Activated naive CD4-positive, alpha-beta T cell treated with anti-CD3 and anti-CD28 coated beads, Interleukin-2, amount 50 U/mL, for 16 hours (primary cell): Measurements from ENCODE around the gene ULK3.

Experiments used
- DNase-seq: peaks from one replicate; pipeline ENCODE4 v3.0.0-alpha.2; 2020

Gene ULK3

GRCh38 chr15:74821091-74821789 lies 21.7 kb downstream of the ULK3 start:
- no peak for DNase-seq

GRCh38 chr15:74820056-74820455 lies 22.9 kb downstream of the ULK3 start:
- DNase-seq: no peak

DNA sequence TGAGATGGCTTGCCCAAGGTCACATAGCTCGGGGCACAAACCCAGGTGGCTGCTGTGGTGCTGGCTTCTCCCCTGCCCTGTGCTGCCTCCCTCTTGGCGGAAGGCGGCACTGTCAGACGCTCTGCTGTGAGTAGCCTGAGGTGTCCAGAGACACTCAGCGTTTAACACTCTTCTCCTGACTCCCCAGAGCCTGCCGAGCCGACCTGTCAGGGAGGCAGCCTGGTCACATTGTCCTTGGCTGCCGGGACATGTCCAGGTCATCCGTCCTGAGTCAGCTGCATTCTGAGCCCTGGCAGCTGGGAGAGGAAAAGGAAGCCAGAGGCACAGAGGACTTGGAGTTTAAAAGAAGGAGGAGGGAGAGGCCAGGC lies 25.6 kb downstream of the ULK3 start:
- DNase-seq: no peak

- no peak for DNase-seq
Observed at GRCh38 chr15:74816624-74817369, 26.2 kb downstream of the ULK3 start.

DNA sequence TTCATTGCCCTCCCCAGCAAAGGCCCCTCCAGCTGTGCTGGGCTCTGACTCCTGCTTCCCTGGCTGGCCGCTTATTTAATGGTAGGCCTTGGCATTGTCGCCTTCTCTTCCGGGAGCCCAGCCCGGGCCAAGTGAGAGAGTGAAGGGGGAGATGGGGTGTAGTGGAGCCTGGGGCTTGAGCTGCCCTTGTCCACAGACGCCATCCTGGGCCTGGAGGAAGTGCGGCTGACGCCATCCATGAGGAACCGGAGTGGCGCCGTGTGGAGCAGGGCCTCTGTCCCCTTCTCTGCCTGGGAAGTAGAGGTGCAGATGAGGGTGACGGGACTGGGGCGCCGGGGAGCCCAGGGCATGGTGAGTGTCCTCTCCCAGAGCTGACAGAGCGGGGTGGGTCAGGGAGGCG lies 27.0 kb downstream of the ULK3 start:
- no peak for DNase-seq

DNA sequence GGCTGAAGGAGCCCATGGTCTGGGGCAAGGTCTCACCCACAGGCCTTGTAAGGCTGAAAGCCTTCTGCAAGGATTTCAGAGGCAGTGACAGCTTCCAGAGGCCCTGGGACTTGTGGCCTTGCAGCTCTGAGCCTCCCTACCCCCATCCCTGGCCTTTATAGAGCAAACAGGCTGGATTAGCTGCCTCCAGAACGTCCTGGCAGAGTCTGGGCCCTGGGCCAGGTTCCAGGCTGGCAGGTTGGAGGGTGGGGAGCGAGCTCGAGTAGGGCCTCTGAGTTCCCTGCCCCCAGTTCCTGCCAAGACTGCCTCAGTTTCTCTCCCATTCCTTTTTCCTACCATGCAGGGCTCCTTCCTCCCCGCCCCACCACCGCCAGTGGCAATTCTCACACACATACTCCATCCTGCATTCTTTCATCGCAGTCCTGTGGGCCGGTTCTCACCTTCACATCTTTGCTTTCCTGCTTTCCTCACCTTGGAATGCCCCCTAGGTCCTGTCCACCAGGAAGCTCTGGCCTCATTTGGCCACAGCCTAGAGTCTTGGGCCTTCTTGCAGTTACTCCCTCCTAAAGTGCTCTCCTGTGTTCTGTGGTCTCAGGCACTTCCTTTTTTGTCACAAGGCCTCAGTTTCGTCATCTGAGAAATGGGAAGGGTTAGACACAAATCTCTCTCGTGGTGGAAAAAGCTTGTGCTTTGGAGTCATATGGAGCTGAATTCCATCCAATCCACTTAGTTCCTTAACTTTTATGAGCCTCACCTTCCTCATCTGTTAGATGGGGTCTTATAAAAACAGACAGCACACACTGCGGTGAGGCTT lies 27.6 kb downstream of the ULK3 start:
- DNase-seq: no peak

DNA sequence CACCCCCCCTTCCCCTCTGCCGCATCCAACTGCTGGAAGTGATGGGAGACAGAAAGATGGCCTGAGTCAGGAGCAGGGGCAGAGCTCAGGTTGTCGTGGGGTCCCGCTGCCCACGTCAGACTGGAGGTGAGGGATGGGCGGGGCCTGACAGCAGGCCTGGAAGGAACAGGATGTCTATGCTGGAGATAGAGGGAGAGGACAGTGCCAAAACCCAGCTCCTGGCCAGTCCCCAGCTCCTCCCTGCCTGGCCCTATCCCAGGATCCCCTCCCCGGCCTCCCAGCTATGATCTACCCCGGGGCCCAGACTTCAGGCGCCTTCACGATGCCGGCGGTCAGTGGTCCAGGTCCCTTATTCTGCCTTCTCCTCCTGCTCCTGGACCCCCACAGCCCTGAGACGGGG lies 30.4 kb downstream of the ULK3 start, which contains the start of gene LMAN1L:
Gene LMAN1L, plus strand, starts transcription at position 303 of the 400 bp plus-strand sequence. Its CDS starts 20 bp downstream, at position 323.
- no peak for DNase-seq

DNA sequence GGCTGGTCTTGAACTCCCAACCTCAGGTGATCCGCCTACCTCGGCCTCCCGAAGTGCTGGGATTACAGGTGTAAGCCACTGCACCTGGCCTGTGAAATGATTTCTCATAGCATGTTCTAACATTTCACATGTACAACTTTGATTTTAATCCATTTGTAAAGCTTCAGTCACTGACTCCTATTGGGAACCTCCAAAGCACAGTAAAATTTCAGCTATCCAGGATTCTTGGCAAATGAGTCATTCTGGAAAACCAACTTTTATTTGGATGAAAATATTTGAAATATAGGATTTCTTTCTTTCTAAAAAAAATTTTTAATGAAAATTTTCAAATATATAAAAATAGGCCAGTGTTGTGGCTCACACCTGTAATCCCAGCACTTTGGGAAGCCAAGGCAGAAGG lies 33.0 kb downstream of the ULK3 start:
- DNase-seq: no peak

DNA sequence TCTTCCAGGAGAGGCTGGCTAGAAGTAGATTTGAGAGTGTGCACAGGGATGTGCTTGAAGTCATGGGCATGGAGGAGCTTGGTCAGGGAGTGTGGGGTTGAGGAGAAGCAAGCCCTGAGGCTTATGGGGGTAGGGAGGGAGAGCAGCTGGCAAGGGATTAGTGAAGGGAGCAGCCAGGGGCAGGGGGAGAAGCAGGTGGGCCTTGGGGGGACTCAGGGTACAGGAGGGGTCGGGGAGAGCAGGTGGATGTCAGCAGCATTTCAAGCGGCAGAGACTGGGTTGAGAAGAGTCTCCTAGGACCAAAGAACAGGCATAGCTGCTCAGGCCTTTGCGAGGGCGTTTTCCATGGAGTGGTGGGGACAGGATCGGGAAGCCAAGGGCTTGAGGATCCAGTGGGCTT lies 33.7 kb downstream of the ULK3 start:
- DNase-seq: no peak

DNA sequence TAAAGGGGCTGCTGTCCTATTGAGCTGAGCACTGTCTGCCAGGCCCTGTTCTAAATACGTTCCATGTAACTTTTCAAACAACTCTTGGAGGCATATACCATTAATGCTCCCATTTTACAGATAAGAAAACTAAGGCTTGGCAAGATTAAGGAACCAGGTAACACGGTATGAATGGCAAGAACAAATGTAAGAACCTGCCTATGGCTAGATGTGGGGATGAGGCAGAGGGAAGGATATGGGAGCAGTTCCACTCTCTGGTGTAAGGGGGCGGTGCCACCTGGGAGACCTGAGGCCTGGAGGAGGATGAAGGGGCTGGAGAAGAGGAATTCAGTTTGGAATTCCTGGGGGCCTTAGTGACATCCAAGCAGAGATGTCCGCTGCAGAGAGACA lies 34.1 kb downstream of the ULK3 start:
- no peak for DNase-seq

GRCh38 chr15:74808078-74808839 lies 34.7 kb downstream of the ULK3 start:
- no peak for DNase-seq

GRCh38 chr15:74807282-74807681 lies 35.7 kb downstream of the ULK3 start:
- DNase-seq: no peak

- DNase-seq: no peak
Observed at GRCh38 chr15:74804935-74805334, 38.0 kb downstream of the ULK3 start.

DNA sequence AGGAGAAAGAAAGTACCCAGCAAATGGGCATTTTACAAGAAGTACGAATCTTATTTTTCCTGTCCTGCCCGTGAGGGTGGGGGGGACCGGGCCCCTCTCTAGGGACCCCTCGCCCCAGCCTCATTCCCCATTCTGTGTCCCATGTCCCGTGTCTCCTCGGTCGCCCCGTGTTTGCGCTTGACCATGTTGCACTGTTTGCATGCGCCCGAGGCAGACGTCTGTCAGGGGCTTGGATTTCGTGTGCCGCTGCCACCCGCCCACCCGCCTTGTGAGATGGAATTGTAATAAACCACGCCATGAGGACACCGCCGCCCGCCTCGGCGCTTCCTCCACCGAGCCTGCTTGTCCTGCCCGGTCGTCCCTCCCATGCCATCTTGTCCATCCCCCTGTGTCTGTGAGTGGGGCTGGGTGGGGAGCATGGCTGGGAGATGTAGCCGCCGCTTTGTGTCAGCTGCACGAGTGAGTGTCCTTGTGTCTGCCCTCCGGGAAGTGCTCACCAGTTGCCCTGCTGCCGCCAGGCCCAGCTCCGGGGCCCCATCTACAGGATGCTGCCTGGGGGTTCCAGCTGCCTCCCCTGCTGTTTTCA lies 40.0 kb downstream of the ULK3 start:
- DNase-seq: no peak

- no peak for DNase-seq
Observed at GRCh38 chr15:74802290-74802689, 40.7 kb downstream of the ULK3 start.

DNA sequence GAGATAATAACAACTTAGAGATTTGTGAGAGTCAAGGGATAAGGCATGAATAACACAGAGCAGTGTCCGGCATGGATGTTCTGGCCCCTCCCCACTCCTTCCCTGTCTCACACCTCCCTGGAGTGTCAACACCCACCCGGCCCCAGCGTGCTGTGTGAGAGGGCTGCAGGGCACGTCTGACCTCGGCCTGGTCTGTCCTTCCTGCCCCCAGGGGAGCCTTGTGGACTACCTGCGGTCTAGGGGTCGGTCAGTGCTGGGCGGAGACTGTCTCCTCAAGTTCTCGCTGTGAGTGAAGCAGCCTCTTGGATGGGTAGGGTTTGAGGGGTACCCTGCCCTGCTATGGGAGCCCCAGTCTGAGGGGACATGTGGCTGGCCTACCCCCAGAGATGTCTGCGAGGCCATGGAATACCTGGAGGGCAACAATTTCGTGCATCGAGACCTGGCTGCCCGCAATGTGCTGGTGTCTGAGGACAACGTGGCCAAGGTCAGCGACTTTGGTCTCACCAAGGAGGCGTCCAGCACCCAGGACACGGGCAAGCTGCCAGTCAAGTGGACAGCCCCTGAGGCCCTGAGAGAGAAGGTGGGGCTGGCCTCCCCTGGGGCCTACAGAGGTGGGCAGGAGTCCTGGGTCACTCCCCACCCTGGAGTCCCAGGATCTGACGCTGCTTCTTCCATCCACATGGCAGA lies 41.5 kb downstream of the ULK3 start:
- DNase-seq: no peak

DNA sequence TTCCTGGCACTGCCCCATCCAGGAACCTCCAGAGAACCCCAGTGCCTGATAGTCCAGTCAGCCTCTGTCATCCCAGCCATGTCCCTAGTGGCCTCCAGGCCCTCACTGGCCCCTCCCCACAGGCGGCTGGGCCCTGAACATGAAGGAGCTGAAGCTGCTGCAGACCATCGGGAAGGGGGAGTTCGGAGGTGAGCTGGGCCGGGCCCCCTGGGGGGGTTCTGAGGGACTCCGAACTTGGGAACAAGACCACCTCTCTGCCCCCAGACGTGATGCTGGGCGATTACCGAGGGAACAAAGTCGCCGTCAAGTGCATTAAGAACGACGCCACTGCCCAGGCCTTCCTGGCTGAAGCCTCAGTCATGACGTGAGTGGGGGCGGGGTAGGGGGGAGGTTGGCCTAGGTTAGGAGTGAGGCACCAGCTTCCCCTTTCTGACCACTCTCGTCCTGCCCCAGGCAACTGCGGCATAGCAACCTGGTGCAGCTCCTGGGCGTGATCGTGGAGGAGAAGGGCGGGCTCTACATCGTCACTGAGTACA lies 42.3 kb downstream of the ULK3 start:
- no peak for DNase-seq

- peak; percentile 84 for DNase-seq
Observed at GRCh38 chr15:74799856-74800558, 42.9 kb downstream of the ULK3 start.

GRCh38 chr15:74799255-74799855 lies 43.6 kb downstream of the ULK3 start:
- no peak for DNase-seq
